Right lobe of liver (tissue), 6 donors: ENCODE measurements around the gene SAFB2. TPM values are rescaled to one million over a fixed set of nuclear protein-coding genes. Genes with fewer than 3 reads are reported as not detected.

ENCODE experiments used
- ATAC-seq, 4 donors: fragments of 200-7000 bp; cut with Tn5 transposase; one replicate each; pipeline ENCODE4 v1.9.1; 2020; ENCODE audit warnings: mild to moderate bottlenecking in 4 of 4, moderate library complexity in 4 of 4
- DNase-seq, 3 donors: peaks; one replicate each; pipeline ENCODE4 v3.0.0-alpha.2; 2020
- H3K27ac ChIP-seq, 3 donors: fragments of 200-600 bp; one replicate each; pipeline ENCODE4 v1.8.0; 2022
- H3K27me3 ChIP-seq, 2 donors: fragments of 200-600 bp; one replicate each; pipeline ENCODE4 v1.8.0; 2022
- H3K36me3 ChIP-seq, 4 donors: fragments of 200-600 bp; sonication (generic) in 1 of 4; one replicate each; pipeline versions ENCODE4 v1.5.1 to v1.8.0; 2017 to 2022; ENCODE audit warnings: control low read depth in 1 of 4
- H3K4me1 ChIP-seq, 4 donors: fragments of 200-600 bp; sonication (generic) in 1 of 4; one replicate each; pipeline versions ENCODE4 v1.5.1 to v1.8.0; 2017 to 2022; ENCODE audit warnings: control low read depth in 1 of 4
- H3K4me3 ChIP-seq, 3 donors: fragments of 200-600 bp; one replicate each; pipeline ENCODE4 v1.8.0; 2022
- H3K9me3 ChIP-seq, 4 donors: fragments of 200-600 bp; sonication (generic) in 1 of 4; one replicate each; pipeline versions ENCODE4 v1.5.1 to v1.8.0; 2017 to 2022; ENCODE audit warnings: control low read depth in 1 of 4
- POLR2A ChIP-seq: fragments of 450-650 bp; IDR thresholded peaks from one replicate; pipeline ENCODE4 v1.6.1; 2017; ENCODE audit warnings: antibody characterized with exemption, mild to moderate bottlenecking
- WGBS: methylation state at CpG from one replicate; pipeline ENCODE4 v1.1.6; 2018; ENCODE audit warnings: low coverage, low lambda C conversion rate; ENCODE audit not compliant: insufficient coverage; ENCODE audit errors: missing lambda C conversion rate; 5-methylcytosine and 5-hydroxymethylcytosine counted together
- intact Hi-C, 2 donors: fragments of 100-400 bp; cut with DNase I; formaldehyde crosslinking; loops; one replicate each; pipeline versions ENCODE4 v1.11.2 to v1.14.1; 2022
- total RNA-seq, 6 experiments: library from RNA; depleted of rRNA in 2 of 6; stranded (reverse); fragments of >200 nt in 2 of 6; fragmentation: NEBNext Ultra II Directional in 3 of 6; extraction: Animal tissue kit (Norgen Biotek cat#: 25700) in 3 of 6; gene quantifications; one replicate each; pipeline versions ENCODE4 v1.1.0 to v1.2.4, GENCODE V29; 2016 to 2023
- TF ChIP-seq, protein P1 (sequence below), 4 donors: fragments of 200-600 bp in 3 of 4; fragments of 450-650 bp in 1 of 4; IDR thresholded peaks; one replicate each; pipeline versions ENCODE4 v1.5.1 to v1.8.0; 2016 to 2022; ENCODE audit warnings: antibody characterized with exemption in 4 of 4, mild to moderate bottlenecking in 2 of 4
- donor health status: DM: no; HTN: yes; CAD: no.
- donor health status: DM: no; HTN: no; CAD: no.
- donor health status: DM: no; HTN: no; CAD: no.
- donor health status: DM: no; HTN: yes; CAD: no.
- donor health status: DM: no; HTN: yes; CAD: no.

The SAFB2 gene
- total RNA-seq, 6 experiments from 2014 or later, result 16.9 to 48.9 (median 41.7) TPM

DNA sequence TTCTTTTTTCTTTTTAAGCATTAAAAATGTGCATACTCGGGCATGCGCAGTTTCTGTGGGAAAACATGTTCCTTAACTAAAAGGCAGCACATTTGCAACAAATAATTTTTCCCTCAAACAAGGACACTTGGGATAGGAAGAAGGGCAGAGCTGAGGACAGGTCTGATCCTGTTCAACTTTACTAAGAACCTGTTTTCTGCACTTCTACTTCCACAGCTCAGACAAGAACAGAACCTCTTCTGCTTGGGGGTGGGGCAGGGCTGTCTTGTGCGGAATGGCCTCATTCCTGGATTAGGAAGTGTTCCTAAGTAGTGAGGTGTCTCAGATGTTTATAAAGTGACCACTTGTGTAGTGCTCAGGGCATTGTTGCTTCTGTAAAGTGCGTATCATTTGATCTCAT, 18.6 kb upstream of the SAFB2 start:
- intact Hi-C loops, result no loop called here

GRCh38 chr19:5637971-5638370, 15.4 kb upstream of the SAFB2 start:
- ATAC-seq, result peak in 1 of 4 donors; percentile 34
- Histone ChIP-seq H3K27me3 (no peaks in the 10 kb centered on the region), H3K27ac (no peak overlapping the region), H3K4me3 (no peak overlapping the region), H3K9me3 (no peaks in the 10 kb centered on the region), H3K4me1 (peaks cover 0 to 60% (median 15%) of the 10 kb centered on the region in 4 donors), H3K36me3 (peaks cover 0 to 3% (median under 1%) of the 10 kb centered on the region in 4 donors)
- DNase-seq, result no peak
- 50% methylated on average over 1 of the region's 1 CpG for WGBS
- no peak for TF ChIP-seq POLR2A
- TF ChIP-seq, protein P1, sequence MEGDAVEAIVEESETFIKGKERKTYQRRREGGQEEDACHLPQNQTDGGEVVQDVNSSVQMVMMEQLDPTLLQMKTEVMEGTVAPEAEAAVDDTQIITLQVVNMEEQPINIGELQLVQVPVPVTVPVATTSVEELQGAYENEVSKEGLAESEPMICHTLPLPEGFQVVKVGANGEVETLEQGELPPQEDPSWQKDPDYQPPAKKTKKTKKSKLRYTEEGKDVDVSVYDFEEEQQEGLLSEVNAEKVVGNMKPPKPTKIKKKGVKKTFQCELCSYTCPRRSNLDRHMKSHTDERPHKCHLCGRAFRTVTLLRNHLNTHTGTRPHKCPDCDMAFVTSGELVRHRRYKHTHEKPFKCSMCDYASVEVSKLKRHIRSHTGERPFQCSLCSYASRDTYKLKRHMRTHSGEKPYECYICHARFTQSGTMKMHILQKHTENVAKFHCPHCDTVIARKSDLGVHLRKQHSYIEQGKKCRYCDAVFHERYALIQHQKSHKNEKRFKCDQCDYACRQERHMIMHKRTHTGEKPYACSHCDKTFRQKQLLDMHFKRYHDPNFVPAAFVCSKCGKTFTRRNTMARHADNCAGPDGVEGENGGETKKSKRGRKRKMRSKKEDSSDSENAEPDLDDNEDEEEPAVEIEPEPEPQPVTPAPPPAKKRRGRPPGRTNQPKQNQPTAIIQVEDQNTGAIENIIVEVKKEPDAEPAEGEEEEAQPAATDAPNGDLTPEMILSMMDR (IDR thresholded peaks at IDR 0.05), result no peak
- intact Hi-C loops, result no loop called here

More for the DNA sequence above, 18.6 kb upstream of the SAFB2 start:
- TF ChIP-seq, protein P1 (IDR thresholded peaks at IDR 0.05), result no peak
- TF ChIP-seq POLR2A, result no peak
- ATAC-seq (no peak), DNase-seq (no peak)
- no peak overlapping the region for H3K4me3 ChIP-seq
- H3K4me1 ChIP-seq, result peaks cover 0 to 45% (median 15%) of the 10 kb centered on the region in 4 donors
- H3K9me3 ChIP-seq, result no peaks in the 10 kb centered on the region
- no peak overlapping the region for H3K27ac ChIP-seq
- H3K27me3 ChIP-seq, result no peaks in the 10 kb centered on the region
- peaks cover 0 to 35% (median 11%) of the 10 kb centered on the region in 4 donors for H3K36me3 ChIP-seq
- WGBS, result 87% methylated on average over 3 of the region's 4 CpGs

DNA sequence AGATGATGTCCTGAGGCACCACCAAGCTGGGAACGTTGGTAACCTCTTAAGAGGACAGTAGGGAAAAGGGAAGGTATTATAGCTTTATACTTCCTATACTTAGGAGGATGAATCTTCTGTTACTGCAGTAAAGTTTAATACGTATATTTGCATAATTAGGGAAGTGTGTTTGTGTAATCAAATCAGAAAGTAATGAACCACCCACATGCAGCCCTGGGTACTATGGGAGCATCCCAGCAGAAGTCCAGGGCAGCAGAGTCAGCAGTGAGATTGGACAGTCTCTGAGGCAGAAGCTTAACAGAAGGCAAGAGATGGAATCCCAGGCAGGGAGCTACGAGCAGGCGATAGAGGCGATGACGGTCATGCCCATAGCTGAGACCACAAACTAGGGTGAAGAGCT, 12.9 kb upstream of the SAFB2 start:
- 81% methylated on average over 6 of the region's 6 CpGs for WGBS
- H3K4me1 ChIP-seq, result peaks cover 0 to 60% (median 15%) of the 10 kb centered on the region in 4 donors

DNA sequence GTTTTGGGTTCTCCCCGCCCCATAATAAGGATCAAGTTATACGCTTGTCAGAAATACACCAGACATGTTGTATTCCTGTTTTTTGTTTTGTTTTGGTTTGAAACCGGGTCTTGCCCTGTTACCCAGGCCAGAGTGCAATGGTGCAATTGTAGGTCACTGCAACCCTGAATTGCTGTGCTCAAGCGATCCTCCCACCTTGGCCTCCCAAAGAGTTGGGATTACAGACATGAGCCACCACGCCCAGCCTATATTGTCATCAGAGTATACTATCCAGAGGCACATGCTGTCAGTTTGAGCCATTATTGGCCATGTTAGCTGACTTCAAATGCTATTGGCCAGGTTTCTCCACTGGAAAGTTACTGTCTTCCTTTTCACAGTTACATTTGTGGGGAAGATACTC, 10.1 kb upstream of the SAFB2 start:
- TF ChIP-seq, protein P1 (IDR thresholded peaks at IDR 0.05), result no peak
- no peak for TF ChIP-seq POLR2A
- peak; percentile 33 to 67 (median 60) for ATAC-seq
- Histone ChIP-seq H3K4me3 (no peak overlapping the region), H3K4me1 (peaks cover 0 to 68% (median 18%) of the 10 kb centered on the region in 4 donors), H3K36me3 (peaks cover 0 to 16% (median 6%) of the 10 kb centered on the region in 4 donors), H3K27ac (peak overlapping the region in 1 of 3 donors; percentile 43), H3K27me3 (no peaks in the 10 kb centered on the region), H3K9me3 (no peaks in the 10 kb centered on the region)
- DNase-seq, result no peak
- 48% methylated on average over 5 of the region's 5 CpGs for WGBS
- intact Hi-C loops, result no loop called here

More for the DNA sequence above, 12.9 kb upstream of the SAFB2 start:
- H3K36me3 ChIP-seq, result peaks cover 0 to 6% (median 0%) of the 10 kb centered on the region in 4 donors
- no peaks in the 10 kb centered on the region for H3K9me3 ChIP-seq
- ATAC-seq, result no peak
- TF ChIP-seq, protein P1 (IDR thresholded peaks at IDR 0.05), result no peak
- TF ChIP-seq POLR2A, result no peak
- H3K27ac ChIP-seq, result no peak overlapping the region
- no peaks in the 10 kb centered on the region for H3K27me3 ChIP-seq
- intact Hi-C loops, result no loop called here
- no peak for DNase-seq
- H3K4me3 ChIP-seq, result no peak overlapping the region
